HepG2 (cell line): ENCODE data around the gene WWP2. TPM values are rescaled to one million over a fixed set of nuclear protein-coding genes. Genes with fewer than 3 reads are reported as not detected.

Source experiments
- ATAC-seq: fragments of 200-7000 bp; cut with Tn5 transposase; 3 replicates; pipeline ENCODE4 v1.9.1; 2020; ENCODE audit warnings: mild to moderate bottlenecking, moderate library complexity
- BruUV-seq: library from RNA; stranded (reverse); fragments of 400-500 nt; replicated peaks from 2 replicates; lab custom pipeline; 2021; lab: Mats Ljungman, UMichigan
- CTCF ChIA-PET: fragments of 300-600 bp; formaldehyde crosslinking; extraction: SDS; loops from one replicate; lab custom pipeline; 2021; ENCODE audit warnings: low total read pairs, inconsistent platforms, low intra/inter-chr PET ratio; lab: Yijun Ruan, JAX
- POLR2A ChIA-PET: fragments of 350-600 bp; sonication (Branson Sonifier 250); formaldehyde crosslinking; loops from one replicate; lab custom pipeline; 2020; ENCODE audit warnings: antibody characterized with exemption, inconsistent platforms; lab: Yijun Ruan, JAX
- DNase-seq: peaks from one replicate; pipeline ENCODE4 v3.0.0-alpha.2; 2015; ENCODE audit warnings: low spot score
- FAIRE-seq: peaks from 3 replicates; lab custom pipeline; 2011; peaks lifted over from hg19 to GRCh38; lab: Jason Lieb, UNC
- H2AFZ ChIP-seq: one replicate; pipeline ENCODE4 v1.6.1; 2011; ENCODE audit warnings: low read length, inconsistent platforms
- H3K27ac ChIP-seq: fragments of 300-600 bp; 3 replicates; pipeline ENCODE4 v1.8.0; 2011; ENCODE audit warnings: mixed run types, mild to moderate bottlenecking, mixed read lengths, low read length, inconsistent platforms; ENCODE audit not compliant: insufficient read depth; ENCODE audit errors: extremely low read length
- H3K27me3 ChIP-seq, 2 experiments: fragments of 200-600 bp in 1 of 2; 2 replicates in 1 of 2; 3 replicates in 1 of 2; pipeline versions ENCODE4 v1.6.0 to v1.8.0; 2011; ENCODE audit warnings: low read length in 2 of 2, mild to moderate bottlenecking in 2 of 2, moderate library complexity in 2 of 2, inconsistent platforms in 1 of 2; ENCODE audit not compliant: insufficient read depth in 2 of 2, control insufficient read depth in 1 of 2
- H3K36me3 ChIP-seq, 2 experiments: fragments of 200-600 bp in 1 of 2; replicated peaks in 1 of 2; 2 replicates in 1 of 2; 3 replicates in 1 of 2; pipeline versions ENCODE4 v1.5.1 to v1.8.0; 2011; ENCODE audit warnings: low read length in 2 of 2, inconsistent platforms in 1 of 2; ENCODE audit not compliant: insufficient read depth in 2 of 2, control insufficient read depth in 1 of 2
- H3K4me1 ChIP-seq: 2 replicates; pipeline ENCODE4 v1.5.1; 2012; ENCODE audit warnings: low read length, inconsistent platforms; ENCODE audit not compliant: insufficient read depth
- H3K4me2 ChIP-seq: 2 replicates; pipeline ENCODE4 v1.6.0; 2011; ENCODE audit warnings: low read depth, low read length, inconsistent platforms
- H3K4me3 ChIP-seq, 3 experiments: fragments of 200-600 bp in 1 of 3; sonication (generic), shearing (Covaris generic) in 1 of 3; replicated peaks in 1 of 3; 2 replicates each; pipeline ENCODE4 v1.5.1; 2011 to 2016; ENCODE audit warnings: low read length in 3 of 3, inconsistent platforms in 2 of 3, low read depth in 2 of 3, mild to moderate bottlenecking in 2 of 3, control low read depth in 1 of 3, mixed read lengths in 1 of 3; ENCODE audit not compliant: insufficient read depth in 1 of 3
- H3K79me2 ChIP-seq: one replicate; pipeline ENCODE4 v1.6.1; 2011; ENCODE audit warnings: low read length, inconsistent platforms; ENCODE audit not compliant: insufficient read depth
- H3K9ac ChIP-seq: 2 replicates; pipeline ENCODE4 v1.6.0; 2011; ENCODE audit warnings: mild to moderate bottlenecking, low read depth, low read length, inconsistent platforms; ENCODE audit not compliant: insufficient read depth
- H3K9me3 ChIP-seq: 2 replicates; pipeline ENCODE4 v1.5.1; 2012; ENCODE audit warnings: mild to moderate bottlenecking, low read length
- H4K20me1 ChIP-seq: 2 replicates; pipeline ENCODE4 v1.6.0; 2011; ENCODE audit warnings: inconsistent platforms, mild to moderate bottlenecking, low read length, moderate library complexity; ENCODE audit not compliant: insufficient read depth
- CCAR2 ChIP-seq: fragments of 200-400 bp; formaldehyde crosslinking; optimal IDR thresholded peaks from 2 replicates; pipeline ENCODE3; 2018; ENCODE audit warnings: low read depth, mild to moderate bottlenecking, low read length, moderate library complexity
- CHD4 ChIP-seq: fragments of 200-600 bp; sonication (generic); IDR thresholded peaks from 2 replicates; pipeline ENCODE4 v1.7.0; 2017; ENCODE audit warnings: mild to moderate bottlenecking, low read length, borderline replicate concordance
- HDAC2 ChIP-seq: sonication (generic); formaldehyde crosslinking; IDR thresholded peaks from 2 replicates; pipeline ENCODE4 v1.4.0; 2020; ENCODE audit warnings: missing genetic modification reagents
- HMGA1 ChIP-seq: sonication (generic); formaldehyde crosslinking; conservative IDR thresholded peaks from 2 replicates; pipeline ENCODE4 v1.4.0; 2020; ENCODE audit warnings: missing genetic modification reagents
- KAT7 ChIP-seq: IDR thresholded peaks from 2 replicates; pipeline ENCODE4 v1.6.1; 2018; ENCODE audit warnings: borderline replicate concordance, missing compliant biosample characterization
- NCOA5 ChIP-seq: sonication (generic); formaldehyde crosslinking; IDR thresholded peaks from 2 replicates; pipeline ENCODE4 v1.4.0; 2020; ENCODE audit warnings: missing genetic modification reagents
- REXO4 ChIP-seq: sonication (generic); formaldehyde crosslinking; IDR thresholded peaks from 2 replicates; pipeline ENCODE4 v1.8.0; 2022; ENCODE audit warnings: missing genetic modification reagents, mild to moderate bottlenecking, borderline replicate concordance
- RFXAP ChIP-seq: sonication (generic); formaldehyde crosslinking; IDR thresholded peaks from 2 replicates; pipeline ENCODE4 v1.4.0; 2020; ENCODE audit warnings: missing genetic modification reagents, borderline replicate concordance
- RXRA ChIP-seq: sonication (generic); formaldehyde crosslinking; IDR thresholded peaks from 2 replicates; pipeline ENCODE4 v1.5.1; 2020; ENCODE audit warnings: missing genetic modification reagents
- SALL1 ChIP-seq: sonication (generic); formaldehyde crosslinking; IDR thresholded peaks from 2 replicates; pipeline ENCODE4 v1.8.0; 2022; ENCODE audit warnings: mild to moderate bottlenecking, missing genetic modification reagents
- SKI ChIP-seq: fragments of 450-650 bp; IDR thresholded peaks from one replicate; pipeline ENCODE4 v1.6.1; 2018; ENCODE audit warnings: mild to moderate bottlenecking; ENCODE audit not compliant: partially characterized antibody
- THYN1 ChIP-seq: sonication (generic); formaldehyde crosslinking; IDR thresholded peaks from 2 replicates; pipeline ENCODE4 v1.8.1; 2023; ENCODE audit warnings: low read depth, mild to moderate bottlenecking, moderate library complexity, missing genetic modification reagents, borderline replicate concordance
- ZNF280D ChIP-seq: sonication (generic); formaldehyde crosslinking; IDR thresholded peaks from 2 replicates; pipeline ENCODE4 v1.5.1; 2020; ENCODE audit warnings: mild to moderate bottlenecking, missing genetic modification reagents
- WGBS: methylation state at CpG from one replicate; pipeline ENCODE4 v1.1.6; 2017; ENCODE audit warnings: low lambda C conversion rate; 5-methylcytosine and 5-hydroxymethylcytosine counted together
- in situ Hi-C: cut with HindIII; loops from 2 replicates; pipeline ENCODE4 v1.10.0; 2017; ENCODE audit warnings: low pct_unique_long_range_greater_than_20kb; ENCODE audit not compliant: extremely low pct_ligation_motif_present
- intact Hi-C: fragments of 100-400 bp; cut with micrococcal nuclease; formaldehyde crosslinking; loops from one replicate; pipeline ENCODE4 v1.10.0; 2022; ENCODE audit not compliant: unreplicated experiment
- polyA plus RNA-seq, 8 experiments: library from polyadenylated mRNA; depleted of rRNA in 3 of 8; stranded (reverse) in 7 of 8; unstranded in 1 of 8; fragments of >200 nt; fragmentation: Illumina TruSeq in 4 of 8; extraction: Trizol in 4 of 8; gene quantifications; 2 replicates each; pipeline versions ENCODE4 v1.2.1 to v1.2.3, GENCODE V29; 2011 to 2016; ENCODE audit warnings: low read depth in 4 of 8, missing spikeins in 1 of 8, mixed read lengths in 1 of 8; ENCODE audit not compliant: insufficient read depth in 1 of 8
- total RNA-seq, 5 experiments: library from RNA; depleted of rRNA; stranded (reverse); fragments of >200 nt; fragmentation: Illumina TruSeq; extraction: Trizol; gene quantifications; 2 replicates each; pipeline ENCODE4 v1.2.3, GENCODE V29; 2016; ENCODE audit warnings: low read depth in 1 of 5

WWP2 gene
- total and polyA plus RNA-seq, 2 of the 13 experiments (the other 11 are each of a cell fraction or from before 2014, with no cell fraction given), result 11.4 to 28.2 TPM

GRCh38 chr16:69768666-69769065 is 6.5 kb downstream of the WWP2 start:
- no peak for TF ChIP-seq SALL1 (CRISPR knock-in tag)
- no peak for TF ChIP-seq THYN1
- no peak for TF ChIP-seq SKI
- no peak for TF ChIP-seq REXO4 (CRISPR knock-in tag)
- no peak for TF ChIP-seq HDAC2 (CRISPR knock-in tag)
- no peak for TF ChIP-seq RXRA (CRISPR knock-in tag)
- TF ChIP-seq CCAR2, result no peak
- TF ChIP-seq ZNF280D (CRISPR knock-in tag), result no peak
- no peak for TF ChIP-seq KAT7
- no peak for TF ChIP-seq CHD4
- no peak for TF ChIP-seq RFXAP (CRISPR knock-in tag)
- no peak for TF ChIP-seq HMGA1
- no peak for TF ChIP-seq NCOA5 (CRISPR knock-in tag)
- TF ChIP-seq, all 625 proteins: peak for 0
- no peak overlapping the region for H3K27ac ChIP-seq
- BruUV-seq, result no TSS peak
- no peaks in the 10 kb centered on the region for H3K27me3 ChIP-seq
- POLR2A ChIA-PET, result interaction anchor here (0.9 to 2.8 kb wide), 2 partner anchors 14 kb away, joined by 3 to 9 read pairs; partner anchors contain the start of gene NOB1
- H4K20me1 ChIP-seq, result no peaks in the 10 kb centered on the region
- H3K4me1 ChIP-seq, result peaks cover 86% of the 10 kb centered on the region
- no peaks in the 10 kb centered on the region for H3K9me3 ChIP-seq
- no peak overlapping the region for H3K4me2 ChIP-seq
- no peak overlapping the region for H2AFZ ChIP-seq
- DNase-seq, result no peak
- FAIRE-seq, result no peak
- WGBS, result 95% methylated on average over 6 of the region's 6 CpGs
- intact Hi-C loops, result no loop called here
- peaks cover 69% of the 10 kb centered on the region for H3K79me2 ChIP-seq
- no peak for ATAC-seq
- H3K9ac ChIP-seq, result no peak overlapping the region
- in situ Hi-C loops, result no loop called here
- no peak overlapping the region for H3K4me3 ChIP-seq
- H3K36me3 ChIP-seq, result no peaks in the 10 kb centered on the region
- CTCF ChIA-PET, result no interaction called here
